GM18870 (cell line): ENCODE results near the gene KIF2C.

Source experiments
- ATAC-seq: cut with Tn5 transposase; IDR thresholded peaks from one replicate; pipeline ENCODE4 v1.9.1; 2021; ENCODE audit warnings: moderate library complexity; ENCODE audit not compliant: unreplicated experiment

The KIF2C gene

DNA sequence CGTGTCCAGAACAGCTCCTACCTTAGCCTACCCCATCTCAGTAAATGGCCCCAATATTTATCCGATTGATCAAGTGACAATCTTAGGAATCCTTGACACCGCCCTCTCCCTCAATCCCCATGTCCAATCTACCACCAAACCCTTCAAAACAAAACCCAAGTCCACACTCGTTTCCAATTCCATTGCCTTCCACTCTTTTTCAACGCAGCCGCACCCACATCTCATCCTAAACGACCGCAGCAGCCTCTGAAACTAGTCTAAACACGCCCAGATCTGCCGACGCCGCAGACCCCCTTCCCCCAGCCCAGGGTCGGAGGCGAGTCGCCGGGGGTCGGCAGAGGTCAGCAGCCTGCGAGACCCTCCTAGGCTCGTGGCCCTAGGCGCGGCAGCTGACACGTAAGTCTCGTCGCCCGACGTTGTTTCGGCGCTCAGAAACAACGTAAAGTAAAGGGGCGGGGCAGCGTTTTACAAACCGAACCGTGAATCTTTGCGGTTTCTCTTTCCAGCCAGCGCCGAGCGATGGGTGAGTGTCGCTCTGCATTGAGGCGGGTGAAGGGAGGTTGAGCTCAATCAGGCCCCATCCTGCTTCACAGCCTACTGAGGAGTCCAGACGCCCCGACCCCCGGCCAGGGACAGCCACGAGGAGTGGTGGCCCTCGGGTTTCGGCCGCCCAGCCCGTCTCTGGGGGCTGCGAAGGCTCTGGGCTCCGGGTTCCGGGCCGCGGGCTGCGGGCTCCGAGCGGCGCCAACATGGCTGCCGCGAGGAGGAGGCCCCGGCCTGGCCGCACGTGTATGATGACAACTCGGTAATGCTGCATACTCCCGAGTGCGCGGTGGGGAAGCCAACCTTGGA lies 35.7 kb downstream of the KIF2C start, which contains the start of gene RPS8:
TSS of gene RPS8 (plus strand) at position 463 of the 852 bp plus-strand sequence. CDS start at position 520, 57 bp downstream.
- ATAC-seq: peak; percentile 70

DNA sequence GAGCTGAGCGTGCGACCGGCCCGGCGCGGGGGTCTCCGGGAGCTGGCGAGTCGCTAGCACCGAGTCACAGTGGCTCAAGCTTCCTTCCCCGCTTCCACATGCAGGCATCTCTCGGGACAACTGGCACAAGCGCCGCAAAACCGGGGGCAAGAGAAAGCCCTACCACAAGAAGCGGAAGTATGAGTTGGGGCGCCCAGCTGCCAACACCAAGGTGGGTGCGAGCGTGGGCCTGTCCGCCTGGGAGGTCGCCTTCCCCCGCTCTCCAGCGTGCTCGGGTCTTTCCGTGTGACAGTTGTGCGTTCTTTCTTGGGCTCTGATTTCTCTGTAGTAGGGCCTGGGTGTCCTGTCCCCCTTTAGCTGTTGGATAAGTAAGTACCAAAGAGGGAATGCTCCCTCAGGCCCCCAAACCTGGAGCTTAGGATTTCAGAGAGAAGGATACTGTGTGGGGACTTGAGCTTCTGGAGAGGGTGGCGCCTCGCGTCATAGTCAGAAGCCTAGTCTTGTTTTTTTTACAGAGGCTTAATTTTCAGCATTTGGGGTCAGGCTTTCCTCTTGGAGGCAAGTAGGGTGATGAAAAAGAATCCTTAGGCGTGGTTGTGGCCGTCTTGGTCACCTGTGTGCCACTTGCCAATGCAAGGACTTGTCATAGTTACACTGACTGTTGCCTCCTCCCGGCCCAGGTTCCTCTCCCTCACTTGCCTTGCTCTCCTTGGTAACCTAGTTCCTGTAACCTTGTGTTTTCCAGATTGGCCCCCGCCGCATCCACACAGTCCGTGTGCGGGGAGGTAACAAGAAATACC lies 36.5 kb downstream of the KIF2C start:
- ATAC-seq: peak; percentile 20

DNA sequence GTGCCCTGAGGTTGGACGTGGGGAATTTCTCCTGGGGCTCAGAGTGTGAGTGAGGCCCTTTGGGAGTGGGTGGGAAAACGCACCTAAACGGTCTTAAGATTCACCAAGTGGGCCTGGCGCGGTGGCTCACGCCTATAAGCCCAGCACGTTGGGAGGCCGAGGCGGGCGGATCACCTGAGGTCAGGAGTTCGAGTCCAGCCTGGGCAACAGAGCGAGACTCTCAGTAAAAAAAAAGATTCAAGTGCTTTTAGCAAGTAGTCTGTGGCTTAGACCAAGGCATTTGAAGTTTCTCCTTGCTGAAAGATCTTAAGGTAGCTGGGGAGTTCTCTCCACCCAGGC lies 37.1 kb downstream of the KIF2C start:
- no peak for ATAC-seq

DNA sequence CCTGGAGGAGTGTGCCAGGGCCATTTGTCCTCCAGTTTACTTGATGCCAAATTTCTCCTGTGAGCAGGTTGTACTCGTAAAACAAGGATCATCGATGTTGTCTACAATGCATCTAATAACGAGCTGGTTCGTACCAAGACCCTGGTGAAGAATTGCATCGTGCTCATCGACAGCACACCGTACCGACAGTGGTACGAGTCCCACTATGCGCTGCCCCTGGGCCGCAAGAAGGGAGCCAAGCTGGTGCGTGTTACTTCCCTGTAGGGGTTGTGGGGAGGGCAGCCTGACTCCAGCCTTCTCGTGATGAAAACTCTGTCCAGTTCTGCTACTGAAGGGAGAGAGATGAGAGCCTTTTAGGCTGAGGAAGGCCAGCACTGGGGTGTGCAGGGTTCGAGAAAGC lies 37.9 kb downstream of the KIF2C start:
- no peak for ATAC-seq

DNA sequence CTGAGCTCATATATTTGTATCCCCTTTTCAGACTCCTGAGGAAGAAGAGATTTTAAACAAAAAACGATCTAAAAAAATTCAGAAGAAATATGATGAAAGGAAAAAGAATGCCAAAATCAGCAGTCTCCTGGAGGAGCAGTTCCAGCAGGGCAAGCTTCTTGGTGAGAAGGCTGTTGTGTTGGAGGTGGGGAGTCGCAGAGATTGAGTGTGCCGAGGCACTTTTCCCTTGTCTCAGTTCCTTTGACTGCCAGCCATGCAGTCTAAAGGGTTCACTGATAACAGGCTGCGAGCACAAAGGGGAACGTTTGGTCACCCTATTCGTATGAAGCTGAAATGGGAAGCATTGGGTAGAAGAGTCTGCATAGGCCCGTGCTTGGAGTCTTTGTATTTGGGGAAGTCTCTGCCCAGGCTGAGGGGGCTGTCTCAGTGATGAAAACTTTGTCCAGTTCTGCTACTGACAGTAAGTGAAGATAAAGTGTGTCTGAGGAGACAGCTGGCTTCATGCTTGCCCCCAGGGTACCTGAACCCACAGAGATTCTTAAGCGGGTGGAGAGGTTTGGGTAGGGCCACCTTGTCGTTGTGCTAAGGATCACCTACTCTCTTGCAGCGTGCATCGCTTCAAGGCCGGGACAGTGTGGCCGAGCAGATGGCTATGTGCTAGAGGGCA lies 38.5 kb downstream of the KIF2C start:
- ATAC-seq: no peak

DNA sequence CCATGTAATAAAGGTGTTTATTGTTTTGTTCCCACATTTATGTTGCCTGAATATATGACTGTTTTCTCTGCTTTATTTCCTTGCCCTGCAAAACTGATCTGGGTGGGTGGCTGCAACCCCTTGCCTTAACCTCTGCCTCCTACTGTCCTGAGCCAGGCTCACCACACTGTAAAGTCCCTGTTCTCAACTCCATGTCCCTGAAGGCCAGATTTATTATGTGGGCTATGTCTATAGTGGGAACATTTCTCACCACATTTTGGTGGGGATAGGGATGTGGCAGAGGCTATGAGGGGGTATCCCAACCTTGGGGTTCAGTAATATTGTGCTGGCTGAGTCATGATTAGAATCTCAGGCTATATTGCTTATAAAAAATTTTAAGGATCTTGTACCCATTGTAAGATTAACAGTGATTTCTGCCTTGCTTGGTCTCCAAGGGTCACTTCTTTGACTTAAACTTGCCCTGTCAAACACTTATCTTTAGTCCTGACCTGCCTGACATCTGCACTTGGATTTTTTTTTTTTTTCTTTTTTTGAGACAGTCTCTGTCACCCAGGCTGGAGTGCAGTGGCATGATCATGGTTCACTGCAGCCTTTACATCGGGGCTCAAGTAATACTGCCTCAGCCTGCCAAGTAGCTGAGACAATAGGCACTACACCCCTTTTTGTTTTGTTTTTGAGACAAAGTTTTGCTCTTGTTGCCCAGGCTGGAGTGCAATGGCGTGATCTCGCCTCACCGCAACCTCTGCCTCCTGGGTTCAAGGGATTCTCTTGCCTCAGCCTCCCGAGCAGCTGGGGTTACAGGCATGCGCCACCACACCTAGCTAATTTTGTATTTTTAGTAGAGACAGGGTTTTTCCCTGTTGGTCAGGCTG lies 39.3 kb downstream of the KIF2C start:
- ATAC-seq: no peak

DNA sequence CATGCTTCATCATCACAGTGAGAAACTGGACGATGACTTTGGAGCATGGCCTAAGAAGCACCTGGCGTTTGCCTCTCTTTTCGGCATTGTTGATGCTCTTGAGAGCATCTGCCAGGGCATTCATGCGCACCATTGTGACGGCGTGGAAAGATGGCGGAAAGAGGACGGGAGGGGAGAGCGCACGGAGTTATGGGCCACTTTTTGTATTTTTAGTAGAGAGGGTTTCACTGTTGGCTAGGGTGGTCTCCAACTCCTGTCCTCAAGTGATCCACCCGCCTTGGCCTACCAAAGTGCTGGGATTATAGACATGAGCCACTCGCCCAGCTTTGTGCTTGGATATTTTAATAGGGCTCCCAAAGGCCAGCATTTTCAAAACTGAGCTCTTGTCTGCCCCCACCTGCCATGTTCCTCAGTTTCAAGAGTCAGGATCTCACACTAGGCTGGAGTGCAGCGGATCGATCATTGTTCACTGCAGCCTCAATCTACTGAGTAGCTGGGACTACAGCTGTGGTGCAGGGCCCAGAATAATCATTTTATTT lies 41.0 kb downstream of the KIF2C start:
- ATAC-seq: no peak

DNA sequence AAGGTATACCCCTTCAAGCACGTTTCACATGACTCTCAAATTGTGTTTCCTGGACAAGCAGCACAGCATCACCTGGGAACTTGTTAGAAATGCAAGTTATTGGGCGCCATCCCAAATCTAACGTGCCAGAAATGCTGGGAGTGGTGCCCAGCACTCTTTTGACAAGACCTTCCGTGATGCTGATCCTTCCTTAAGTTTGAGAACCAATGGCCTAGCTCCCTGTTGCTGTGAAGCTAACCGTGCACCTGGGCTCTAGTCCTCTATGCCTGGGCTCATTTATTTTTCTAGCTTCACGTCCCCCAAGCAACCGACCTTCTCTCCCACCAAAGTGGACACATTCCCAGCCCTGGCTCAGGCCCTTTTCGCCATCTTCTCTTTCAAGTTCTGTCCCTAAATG lies 44.1 kb downstream of the KIF2C start:
- no peak for ATAC-seq

DNA sequence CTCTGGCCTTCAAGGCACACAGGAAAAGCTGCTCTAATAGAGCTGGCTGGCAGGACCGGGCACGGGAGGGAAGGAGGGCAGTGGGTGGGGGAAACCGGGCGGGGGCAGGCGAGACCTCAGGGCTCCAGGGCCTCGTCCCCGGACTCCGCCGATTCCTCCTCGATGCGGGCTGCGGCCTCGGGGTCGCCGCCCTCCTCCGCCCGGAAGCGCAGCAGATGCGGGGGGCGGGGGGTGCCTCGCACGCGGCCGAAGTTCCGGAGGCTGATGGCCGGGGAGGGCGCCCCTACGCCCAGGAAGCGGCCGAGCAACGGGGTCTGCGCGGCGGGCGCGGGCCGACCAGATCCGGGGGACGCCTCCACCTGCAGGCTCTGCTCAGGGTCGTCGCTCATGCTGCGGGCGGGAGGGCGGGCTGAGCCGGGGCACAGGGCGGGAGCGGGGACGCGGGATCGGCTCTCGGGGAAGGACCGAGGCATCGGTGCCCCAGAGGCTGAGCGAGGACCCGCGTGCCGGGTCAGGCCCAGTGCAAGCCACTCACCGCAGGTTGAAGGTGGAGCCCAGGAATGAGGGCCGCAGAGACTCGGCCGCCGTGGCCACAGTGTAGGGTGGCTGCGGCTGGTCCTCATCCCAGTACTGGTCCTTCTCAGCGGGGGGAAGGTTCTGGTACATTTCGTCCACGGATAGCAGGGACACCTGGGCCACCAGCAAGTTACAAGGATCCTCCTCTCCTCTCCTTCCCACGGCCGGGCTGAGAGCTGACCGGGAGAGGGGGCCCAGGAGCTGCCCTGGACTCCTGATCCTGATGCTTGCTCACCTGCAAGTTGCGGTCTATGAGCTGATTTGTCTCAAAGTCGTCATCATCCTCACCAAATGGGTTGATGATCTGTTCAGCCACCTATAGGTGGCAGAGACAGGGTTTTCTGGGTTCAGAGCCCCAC lies 44.7 kb downstream of the KIF2C start:
- no peak for ATAC-seq

DNA sequence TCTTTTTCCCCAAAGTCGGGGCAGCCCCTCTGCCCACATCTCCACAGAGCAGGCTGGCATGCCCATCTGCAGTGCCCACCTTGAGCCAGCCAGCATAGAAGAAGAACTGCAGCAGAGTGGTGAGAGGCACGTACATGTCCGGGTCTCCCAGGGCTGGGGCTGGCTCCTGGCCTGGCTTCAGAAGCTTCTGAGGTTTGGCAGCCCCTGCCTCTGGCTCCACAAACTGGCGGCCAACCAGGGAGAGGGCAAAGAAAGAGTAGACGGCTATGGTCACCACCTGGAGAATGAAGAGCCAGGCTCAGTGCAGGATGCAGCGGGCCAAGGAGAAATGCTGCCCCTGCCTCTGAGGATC lies 45.4 kb downstream of the KIF2C start:
- no peak for ATAC-seq

DNA sequence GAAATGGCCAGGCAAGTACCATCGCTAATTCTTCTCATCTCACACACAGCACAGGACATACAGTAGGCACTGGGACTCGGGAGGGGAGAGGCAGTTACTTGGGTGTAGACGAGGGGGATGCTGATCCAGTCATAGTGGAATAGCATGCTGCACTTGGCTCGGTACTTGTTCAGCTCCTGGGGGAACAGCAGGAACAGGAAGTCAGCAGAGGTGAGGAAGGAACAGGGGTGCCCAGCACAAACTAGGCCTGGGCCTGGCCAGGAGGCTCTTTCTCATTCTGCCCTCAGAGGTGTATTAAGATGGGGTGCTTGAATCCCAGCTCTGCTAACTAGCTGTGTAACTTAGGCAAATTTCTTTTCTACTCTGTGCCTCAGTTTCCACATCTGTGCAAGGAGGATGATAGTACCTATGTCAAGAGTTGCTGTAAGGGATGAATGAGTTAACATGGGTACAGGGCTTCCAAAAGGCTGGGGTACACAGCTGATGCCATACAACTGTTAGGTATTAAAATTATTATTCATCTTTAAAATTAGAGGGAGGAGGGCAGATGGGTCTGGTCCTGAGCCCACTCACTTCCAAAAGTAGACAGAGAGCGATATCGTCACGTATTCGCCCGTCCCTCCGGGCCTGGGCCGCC lies 46.0 kb downstream of the KIF2C start:
- ATAC-seq: no peak

DNA sequence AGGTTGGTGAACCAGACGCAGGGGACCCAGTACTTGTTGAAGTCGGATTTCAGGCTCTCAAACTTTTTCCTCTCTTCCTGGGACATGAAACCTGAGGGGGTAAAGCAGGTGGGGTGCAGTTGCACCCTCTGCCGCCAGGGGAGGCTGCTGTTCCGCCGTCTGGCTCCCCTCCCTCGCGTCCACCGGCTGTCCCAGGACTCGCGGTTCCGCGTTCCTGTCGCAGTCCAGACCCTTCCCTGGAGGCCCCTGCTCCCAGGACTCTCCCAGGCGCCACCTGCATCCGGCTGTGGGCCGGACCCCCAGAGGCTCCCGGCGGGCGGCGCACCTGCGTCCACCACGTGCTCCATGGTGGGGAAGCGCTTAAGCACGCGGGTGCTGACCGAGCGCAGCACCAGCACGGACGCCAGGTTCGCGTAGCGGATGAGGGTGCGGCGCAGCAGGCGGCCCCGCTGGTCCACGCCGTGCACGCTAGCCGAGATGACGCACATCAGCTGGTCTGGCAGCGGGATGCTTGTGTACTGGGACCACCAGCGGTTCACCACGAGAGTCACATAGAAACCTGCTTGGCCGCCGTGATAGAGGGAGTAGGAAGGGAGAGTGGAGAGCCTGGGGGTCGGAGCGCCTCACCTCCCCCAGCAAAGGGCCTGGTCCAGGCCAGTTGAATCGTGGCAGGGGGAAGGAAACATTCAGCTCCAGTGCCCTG lies 46.7 kb downstream of the KIF2C start:
- no peak for ATAC-seq

DNA sequence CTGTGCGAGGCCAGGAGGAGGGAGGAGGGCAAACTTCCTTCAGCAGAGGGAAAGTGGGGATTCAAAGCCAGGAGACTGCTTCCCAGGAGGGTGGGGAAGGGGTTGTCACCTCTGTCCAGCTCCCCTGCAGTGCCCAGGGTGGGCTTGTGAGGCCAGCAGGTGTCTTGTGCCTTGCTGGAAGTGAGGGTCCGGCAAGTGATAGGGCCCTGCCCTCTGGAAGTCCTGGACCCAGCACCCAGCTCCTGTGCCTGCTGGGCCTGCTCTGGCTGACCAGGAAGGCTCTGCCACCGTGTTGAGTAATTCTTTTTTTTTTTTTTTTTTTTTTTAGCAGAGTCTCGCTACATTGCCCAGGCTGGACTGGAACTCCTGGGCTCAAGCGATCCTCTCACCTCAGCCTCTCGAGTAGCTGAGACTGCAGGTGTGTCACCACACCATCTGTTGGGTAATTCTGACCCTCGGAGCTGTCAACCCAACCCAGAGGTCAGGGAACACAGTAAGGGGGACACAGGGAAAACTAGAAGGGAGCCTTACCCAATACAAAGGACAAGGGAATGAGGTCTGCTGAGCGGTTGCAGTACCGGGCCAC lies 47.3 kb downstream of the KIF2C start:
- ATAC-seq: no peak

DNA sequence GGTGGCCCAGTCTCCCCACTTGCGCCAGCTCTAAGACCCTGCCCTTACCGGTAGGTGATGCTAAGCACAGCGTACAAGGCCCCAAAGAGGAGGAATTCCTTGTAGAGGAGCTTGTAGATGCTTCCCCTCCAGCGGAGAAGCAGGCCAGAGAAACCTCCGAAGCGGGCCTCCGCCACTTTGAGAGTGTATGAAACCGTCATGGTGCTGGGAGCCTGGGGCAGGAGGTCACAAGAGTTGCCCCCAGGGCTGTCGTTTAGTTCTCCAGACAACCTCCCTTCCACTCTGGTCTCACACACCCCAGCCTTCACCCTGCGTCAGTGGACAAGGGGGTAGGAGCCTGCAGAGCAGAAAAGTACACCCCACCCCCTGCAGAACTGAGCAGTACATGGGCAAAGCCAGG lies 47.9 kb downstream of the KIF2C start:
- ATAC-seq: no peak

DNA sequence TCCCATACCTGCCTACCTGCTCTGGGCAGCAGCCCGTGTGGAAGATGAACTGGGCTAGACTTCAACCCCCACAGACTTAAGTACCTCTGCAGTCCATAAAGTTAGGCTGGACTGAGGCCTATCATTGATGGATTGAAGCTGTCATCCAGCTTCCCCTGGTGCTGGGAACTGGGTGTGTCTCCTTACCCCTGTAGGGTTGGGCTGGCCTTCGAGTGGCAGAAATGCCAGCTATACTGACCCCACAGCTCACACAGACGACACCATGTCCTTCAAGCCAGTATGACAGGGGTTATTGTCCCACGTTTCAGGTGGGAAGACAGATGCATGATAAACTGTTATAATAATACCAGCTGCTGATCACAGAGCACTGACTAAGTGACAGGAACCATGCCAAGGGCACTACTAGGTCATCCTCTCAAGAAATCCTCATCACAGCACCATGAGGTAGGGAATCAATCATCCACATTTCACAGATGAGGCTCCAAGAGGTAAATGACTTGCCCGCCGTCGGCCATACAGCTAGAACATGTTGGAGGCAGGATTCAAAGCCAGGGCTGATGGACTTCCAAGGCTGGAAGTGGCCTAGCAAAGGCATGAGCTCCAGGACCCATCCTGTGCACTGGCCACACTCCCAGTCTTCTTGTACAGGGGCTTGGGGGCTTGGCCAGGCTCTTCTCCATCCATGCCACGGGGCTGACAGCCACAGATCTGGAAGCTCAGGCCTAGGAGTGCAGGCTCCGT lies 48.7 kb downstream of the KIF2C start, which contains the start of gene BEST4:
TSS of gene BEST4 (minus strand) at position 51 of the 741 bp plus-strand sequence. CDS start 465 bp downstream, outside the sequence.
- no peak for ATAC-seq

DNA sequence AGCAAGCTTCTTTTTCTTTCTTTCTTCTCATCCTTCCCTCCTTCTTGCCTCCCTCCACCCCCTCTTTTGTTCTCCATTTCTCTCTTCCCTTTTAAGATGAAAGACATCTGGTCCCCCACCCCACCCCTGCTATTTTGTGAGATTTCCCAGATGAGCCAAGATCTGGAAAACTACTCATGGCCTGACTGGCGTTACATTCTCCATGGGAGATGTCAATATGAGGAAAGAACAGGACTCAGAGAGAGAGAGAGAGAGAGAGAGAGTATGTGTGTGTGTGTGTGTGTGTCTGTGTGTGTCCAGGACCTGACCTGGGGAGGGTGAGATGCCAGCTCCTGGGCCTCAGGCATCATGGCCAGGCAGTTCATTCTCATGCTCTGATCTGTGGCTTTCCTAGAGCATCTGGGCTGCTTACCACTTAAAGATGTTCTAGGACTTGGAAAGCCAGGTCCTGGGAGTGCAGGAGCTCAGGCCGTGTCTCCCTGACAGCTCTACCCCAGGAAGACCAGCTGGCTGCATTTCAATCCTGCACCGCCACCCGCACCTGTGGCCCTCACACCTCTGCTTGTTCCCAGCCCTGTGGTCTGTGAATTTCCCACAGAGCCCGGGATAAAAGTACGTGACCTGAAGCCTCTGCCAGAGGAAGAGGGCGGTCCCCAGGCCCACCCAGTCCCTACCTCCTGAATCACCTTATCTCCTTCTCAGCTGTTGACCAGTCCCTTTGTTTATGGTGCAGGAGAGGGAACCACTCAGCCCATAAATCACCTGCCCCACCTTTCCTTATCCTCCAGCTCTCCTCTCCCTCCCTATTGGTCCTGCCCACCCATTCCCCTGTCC lies 51.5 kb downstream of the KIF2C start:
- ATAC-seq: no peak
